ENCODE results near the gene RPL27A.

RPL27A gene

DNA sequence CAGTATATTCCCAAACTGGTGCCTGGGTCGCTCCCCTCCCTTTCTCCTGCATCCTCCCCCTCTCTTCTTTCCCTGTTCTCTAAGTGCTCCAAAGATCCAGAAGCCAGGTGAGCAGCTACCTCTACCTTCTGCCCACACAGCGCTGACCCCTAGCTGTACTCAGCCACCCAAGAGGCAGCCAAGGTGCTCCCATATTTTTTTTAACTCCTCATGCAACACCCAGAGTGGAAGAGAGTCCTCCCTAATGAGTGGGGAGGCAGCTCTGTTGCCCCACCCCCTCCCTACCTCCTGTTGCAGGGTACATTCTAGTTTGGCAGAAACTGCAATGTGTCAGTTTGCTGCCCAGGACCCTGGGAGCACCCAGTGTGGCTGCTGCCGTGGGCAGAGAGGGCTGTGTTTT is 40.2 kb downstream of the RPL27A start:
- Histone ChIP-seq H3K27me3 (ENCODE audit: insufficient read depth, low read depth, severe bottlenecking) (no peaks in the 10 kb centered on the region), H3K4me3 (ENCODE audit: low read depth, low read length) (no peak overlapping the region), H3K36me3 (peaks cover 15% of the 10 kb centered on the region), H3K9me3 (ENCODE audit: severe bottlenecking) (no peaks in the 10 kb centered on the region), H3K27ac (no peak overlapping the region)
- TF ChIP-seq, protein P1, sequence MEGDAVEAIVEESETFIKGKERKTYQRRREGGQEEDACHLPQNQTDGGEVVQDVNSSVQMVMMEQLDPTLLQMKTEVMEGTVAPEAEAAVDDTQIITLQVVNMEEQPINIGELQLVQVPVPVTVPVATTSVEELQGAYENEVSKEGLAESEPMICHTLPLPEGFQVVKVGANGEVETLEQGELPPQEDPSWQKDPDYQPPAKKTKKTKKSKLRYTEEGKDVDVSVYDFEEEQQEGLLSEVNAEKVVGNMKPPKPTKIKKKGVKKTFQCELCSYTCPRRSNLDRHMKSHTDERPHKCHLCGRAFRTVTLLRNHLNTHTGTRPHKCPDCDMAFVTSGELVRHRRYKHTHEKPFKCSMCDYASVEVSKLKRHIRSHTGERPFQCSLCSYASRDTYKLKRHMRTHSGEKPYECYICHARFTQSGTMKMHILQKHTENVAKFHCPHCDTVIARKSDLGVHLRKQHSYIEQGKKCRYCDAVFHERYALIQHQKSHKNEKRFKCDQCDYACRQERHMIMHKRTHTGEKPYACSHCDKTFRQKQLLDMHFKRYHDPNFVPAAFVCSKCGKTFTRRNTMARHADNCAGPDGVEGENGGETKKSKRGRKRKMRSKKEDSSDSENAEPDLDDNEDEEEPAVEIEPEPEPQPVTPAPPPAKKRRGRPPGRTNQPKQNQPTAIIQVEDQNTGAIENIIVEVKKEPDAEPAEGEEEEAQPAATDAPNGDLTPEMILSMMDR (IDR thresholded peaks at IDR 0.05; ENCODE audit: low read depth, low read length) = no peak
- no peak for DNase-seq

DNA sequence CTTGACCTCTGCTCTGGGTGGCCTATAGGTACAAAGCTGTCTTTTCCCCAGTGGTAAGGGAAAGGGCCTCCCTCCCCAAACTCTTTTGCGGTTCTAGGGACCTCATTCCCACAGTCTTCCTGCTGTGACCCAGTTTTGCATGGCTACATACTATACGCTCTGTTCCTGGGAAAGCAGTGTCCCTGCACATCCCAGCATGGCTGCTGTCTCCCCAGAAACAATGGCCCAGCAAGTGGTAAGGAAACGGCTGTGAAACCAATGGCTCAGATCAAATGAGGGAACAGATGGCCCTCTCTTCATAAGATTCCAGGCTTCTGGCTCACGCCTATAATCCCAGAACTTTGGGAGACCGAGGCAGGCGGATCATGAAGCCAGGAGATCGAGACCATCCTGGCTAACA is 41.1 kb downstream of the RPL27A start:
- TF ChIP-seq, protein P1 (IDR thresholded peaks at IDR 0.05; ENCODE audit: low read depth, low read length) = no peak
- DNase-seq = peak; percentile 20
- peaks cover 18% of the 10 kb centered on the region for H3K36me3 ChIP-seq
- no peaks in the 10 kb centered on the region for H3K9me3 ChIP-seq (ENCODE audit: severe bottlenecking)
- H3K27ac ChIP-seq = peak overlapping the region; percentile 63
- no peak overlapping the region for H3K4me3 ChIP-seq (ENCODE audit: low read depth, low read length)
- H3K27me3 ChIP-seq (ENCODE audit: insufficient read depth, low read depth, severe bottlenecking) = no peaks in the 10 kb centered on the region

- Histone ChIP-seq H3K27me3 (ENCODE audit: insufficient read depth, low read depth, severe bottlenecking) (no peaks in the 10 kb centered on the region), H3K9me3 (ENCODE audit: severe bottlenecking) (no peaks in the 10 kb centered on the region), H3K4me3 (ENCODE audit: low read depth, low read length) (no peak overlapping the region), H3K36me3 (peaks cover 27% of the 10 kb centered on the region), H3K27ac (no peak overlapping the region)
- TF ChIP-seq, protein P1 (IDR thresholded peaks at IDR 0.05; ENCODE audit: low read depth, low read length) = no peak
- no peak for DNase-seq
Measured at GRCh38 chr11:8724682-8725081, 42.1 kb downstream of the RPL27A start.

DNA sequence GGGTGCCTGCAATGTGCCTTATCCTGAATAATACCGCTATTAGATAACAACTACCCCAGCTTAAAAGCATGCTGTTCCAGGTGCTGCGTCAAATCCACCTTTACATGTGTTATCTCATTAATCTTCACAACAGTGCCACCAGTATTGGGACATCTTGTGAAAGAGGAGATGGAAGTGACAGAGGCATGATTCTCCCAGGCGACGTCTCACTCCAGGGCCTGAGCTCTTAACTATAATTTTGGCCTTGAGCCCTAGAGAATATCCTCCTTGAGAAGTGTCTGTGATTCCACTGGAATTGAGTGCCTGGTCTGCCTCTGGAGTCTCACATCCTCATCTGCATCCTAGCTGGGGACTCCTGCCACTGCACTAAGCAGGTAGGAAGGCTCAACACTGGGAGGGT is 43.8 kb downstream of the RPL27A start:
- TF ChIP-seq, protein P1 (IDR thresholded peaks at IDR 0.05; ENCODE audit: low read depth, low read length) = no peak
- Histone ChIP-seq H3K4me3 (ENCODE audit: low read depth, low read length) (no peak overlapping the region), H3K9me3 (ENCODE audit: severe bottlenecking) (no peaks in the 10 kb centered on the region), H3K27me3 (ENCODE audit: insufficient read depth, low read depth, severe bottlenecking) (no peaks in the 10 kb centered on the region), H3K27ac (peak overlapping the region; percentile 43; the same call in 1 of the 2 replicates), H3K36me3 (peaks cover 37% of the 10 kb centered on the region)
- DNase-seq = peak; percentile 41

- DNase-seq = no peak
- Histone ChIP-seq H3K27ac (no peak overlapping the region), H3K4me3 (ENCODE audit: low read depth, low read length) (no peak overlapping the region)
Measured at GRCh38 chr11:8728563-8728962, 46.0 kb downstream of the RPL27A start.

DNA sequence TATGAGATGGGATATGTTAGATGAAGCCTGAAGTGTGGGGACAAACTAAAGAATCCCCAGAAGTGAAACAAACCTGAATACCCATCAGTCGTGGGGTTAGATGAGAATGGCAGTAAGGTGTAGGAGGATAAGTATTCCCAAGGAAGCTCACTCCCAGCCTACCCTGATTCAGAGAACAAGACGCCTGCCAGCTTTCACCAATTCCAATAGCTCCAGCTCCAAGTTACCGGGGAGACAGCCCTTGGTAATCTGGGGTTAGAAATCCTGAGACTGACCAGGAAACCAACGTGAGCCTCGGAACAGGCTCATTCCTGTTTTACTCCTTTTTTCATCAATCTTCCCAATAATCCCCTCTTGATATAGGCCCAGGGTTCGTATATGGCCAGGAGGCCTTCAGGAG is 46.5 kb downstream of the RPL27A start:
- Histone ChIP-seq H3K9me3 (ENCODE audit: severe bottlenecking) (no peaks in the 10 kb centered on the region), H3K27me3 (ENCODE audit: insufficient read depth, low read depth, severe bottlenecking) (no peaks in the 10 kb centered on the region), H3K36me3 (peaks cover 37% of the 10 kb centered on the region), H3K4me3 (ENCODE audit: low read depth, low read length) (no peak overlapping the region), H3K27ac (no peak overlapping the region)
- TF ChIP-seq, protein P1 (IDR thresholded peaks at IDR 0.05; ENCODE audit: low read depth, low read length) = no peak
- DNase-seq = no peak

More at GRCh38 chr11:8728563-8728962, 46.0 kb downstream of the RPL27A start:
- no peaks in the 10 kb centered on the region for H3K27me3 ChIP-seq (ENCODE audit: insufficient read depth, low read depth, severe bottlenecking)
- TF ChIP-seq, protein P1 (IDR thresholded peaks at IDR 0.05; ENCODE audit: low read depth, low read length) = no peak
- H3K36me3 ChIP-seq = peaks cover 37% of the 10 kb centered on the region
- H3K9me3 ChIP-seq (ENCODE audit: severe bottlenecking) = no peaks in the 10 kb centered on the region

All from WERI-Rb-1 (cell line).